ENCODE results near the gene PHF20.

Gene PHF20

DNA sequence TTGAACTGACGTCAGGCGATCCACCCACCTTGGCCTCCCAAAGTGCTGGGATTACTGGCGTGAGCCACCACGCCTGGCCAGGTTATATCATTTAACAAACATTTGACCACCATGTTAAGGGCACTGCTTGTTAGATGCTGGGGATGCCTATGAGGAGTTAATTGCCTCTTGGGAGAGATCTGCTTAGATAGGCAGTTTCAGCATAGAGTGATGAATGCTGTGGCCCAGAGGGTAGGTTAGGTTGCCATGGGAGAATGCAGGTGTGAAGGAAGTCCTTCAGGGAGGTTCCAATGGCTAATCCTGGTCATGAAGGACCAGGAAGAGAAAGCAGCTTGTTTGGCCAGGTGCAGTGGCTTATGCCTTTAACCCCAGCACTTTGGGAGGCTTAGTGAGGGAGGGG, 17.0 kb downstream of the PHF20 start:
- H3K27ac ChIP-seq: no peak overlapping the region
- no peak for TF ChIP-seq ZFX (IDR thresholded peaks at IDR 0.05)
- TF ChIP-seq, protein P1, sequence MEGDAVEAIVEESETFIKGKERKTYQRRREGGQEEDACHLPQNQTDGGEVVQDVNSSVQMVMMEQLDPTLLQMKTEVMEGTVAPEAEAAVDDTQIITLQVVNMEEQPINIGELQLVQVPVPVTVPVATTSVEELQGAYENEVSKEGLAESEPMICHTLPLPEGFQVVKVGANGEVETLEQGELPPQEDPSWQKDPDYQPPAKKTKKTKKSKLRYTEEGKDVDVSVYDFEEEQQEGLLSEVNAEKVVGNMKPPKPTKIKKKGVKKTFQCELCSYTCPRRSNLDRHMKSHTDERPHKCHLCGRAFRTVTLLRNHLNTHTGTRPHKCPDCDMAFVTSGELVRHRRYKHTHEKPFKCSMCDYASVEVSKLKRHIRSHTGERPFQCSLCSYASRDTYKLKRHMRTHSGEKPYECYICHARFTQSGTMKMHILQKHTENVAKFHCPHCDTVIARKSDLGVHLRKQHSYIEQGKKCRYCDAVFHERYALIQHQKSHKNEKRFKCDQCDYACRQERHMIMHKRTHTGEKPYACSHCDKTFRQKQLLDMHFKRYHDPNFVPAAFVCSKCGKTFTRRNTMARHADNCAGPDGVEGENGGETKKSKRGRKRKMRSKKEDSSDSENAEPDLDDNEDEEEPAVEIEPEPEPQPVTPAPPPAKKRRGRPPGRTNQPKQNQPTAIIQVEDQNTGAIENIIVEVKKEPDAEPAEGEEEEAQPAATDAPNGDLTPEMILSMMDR (conservative IDR thresholded peaks at IDR 0.05): no peak

DNA sequence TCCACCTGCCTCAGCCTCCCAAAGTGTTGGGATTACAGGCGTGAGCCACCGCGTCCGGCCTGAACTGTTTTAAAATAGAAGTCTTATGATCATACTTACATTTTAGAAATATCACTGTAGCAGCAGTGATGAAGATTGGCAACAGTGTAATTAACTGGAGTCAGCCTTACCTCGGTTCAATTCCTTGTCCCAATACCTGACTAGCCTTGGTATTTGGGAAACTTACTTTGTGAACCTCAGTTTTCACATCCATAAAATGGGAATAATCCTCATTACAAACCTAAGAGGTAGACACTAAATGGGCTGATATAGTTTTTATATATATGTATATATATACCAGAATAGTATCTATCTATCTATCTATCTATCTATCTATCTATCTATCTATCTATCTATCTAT, 19.3 kb downstream of the PHF20 start:
- TF ChIP-seq, protein P1 (conservative IDR thresholded peaks at IDR 0.05): no peak
- TF ChIP-seq ZFX (IDR thresholded peaks at IDR 0.05): no peak

DNA sequence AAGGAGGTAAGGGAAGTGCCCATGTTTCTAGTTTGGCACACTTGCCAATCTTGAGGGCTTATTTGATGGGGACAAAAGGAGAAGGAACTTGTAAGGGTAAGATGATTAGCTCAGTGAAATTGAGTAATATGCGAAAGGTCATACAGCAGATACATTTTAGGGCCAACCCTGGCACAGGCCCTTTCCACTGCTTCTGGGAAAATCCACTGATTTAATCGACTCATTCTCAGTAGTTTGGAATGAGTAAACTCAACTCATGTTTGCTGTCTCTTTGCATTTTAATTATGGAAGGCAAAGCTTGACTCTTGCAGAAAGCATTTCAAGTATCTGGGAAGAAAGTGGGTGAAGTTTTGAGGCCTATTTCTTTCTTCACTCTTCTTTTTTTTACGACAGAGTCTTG, 20.0 kb downstream of the PHF20 start:
- no peak overlapping the region for H3K27ac ChIP-seq
- TF ChIP-seq ZFX (IDR thresholded peaks at IDR 0.05): no peak
- TF ChIP-seq, protein P1 (conservative IDR thresholded peaks at IDR 0.05): no peak

More for the DNA sequence above, 19.3 kb downstream of the PHF20 start:
- H3K27ac ChIP-seq: no peak overlapping the region

DNA sequence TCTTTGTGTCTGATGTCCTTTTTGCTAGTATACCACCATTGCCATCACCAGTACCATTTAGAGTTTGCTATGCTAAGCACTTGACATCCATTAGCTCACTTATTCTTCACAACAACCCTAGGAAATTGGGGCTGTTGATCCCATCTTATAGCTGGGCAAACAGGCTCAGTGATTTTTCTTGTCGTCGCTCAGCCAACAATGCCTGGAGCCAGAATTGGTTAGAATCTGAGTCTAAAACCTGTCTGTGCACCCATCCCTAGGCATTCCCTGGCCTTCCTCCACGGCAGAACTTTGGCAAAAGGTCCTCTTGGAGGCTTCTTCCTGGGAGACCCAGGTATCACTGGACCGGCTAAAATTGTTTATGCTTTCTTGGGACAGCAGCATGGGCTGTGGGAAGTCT, 20.9 kb downstream of the PHF20 start:
- TF ChIP-seq, protein P1 (conservative IDR thresholded peaks at IDR 0.05): no peak
- no peak for TF ChIP-seq ZFX (IDR thresholded peaks at IDR 0.05)
- no peak overlapping the region for H3K27ac ChIP-seq

DNA sequence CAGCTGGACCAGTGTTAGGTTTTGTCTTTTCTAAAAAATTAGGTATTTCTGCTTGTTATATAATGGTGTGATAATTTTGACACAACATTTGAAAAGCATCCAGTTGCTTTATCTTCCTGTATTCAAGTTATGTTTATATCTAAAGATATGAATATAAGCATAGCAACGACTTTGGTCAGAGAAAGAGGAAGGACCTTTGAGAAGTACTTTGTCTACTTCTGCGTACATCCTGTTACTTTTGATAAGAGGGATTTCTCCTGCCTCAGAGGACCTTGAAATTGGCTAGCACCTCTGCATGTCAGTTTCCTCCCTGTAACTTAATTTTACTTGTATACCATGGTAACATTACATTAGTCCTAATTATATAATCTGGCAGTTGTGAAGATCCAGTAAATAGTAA, 24.8 kb downstream of the PHF20 start:
- H3K27ac ChIP-seq: no peak overlapping the region
- TF ChIP-seq, protein P1 (conservative IDR thresholded peaks at IDR 0.05): no peak
- no peak for TF ChIP-seq ZFX (IDR thresholded peaks at IDR 0.05)

DNA sequence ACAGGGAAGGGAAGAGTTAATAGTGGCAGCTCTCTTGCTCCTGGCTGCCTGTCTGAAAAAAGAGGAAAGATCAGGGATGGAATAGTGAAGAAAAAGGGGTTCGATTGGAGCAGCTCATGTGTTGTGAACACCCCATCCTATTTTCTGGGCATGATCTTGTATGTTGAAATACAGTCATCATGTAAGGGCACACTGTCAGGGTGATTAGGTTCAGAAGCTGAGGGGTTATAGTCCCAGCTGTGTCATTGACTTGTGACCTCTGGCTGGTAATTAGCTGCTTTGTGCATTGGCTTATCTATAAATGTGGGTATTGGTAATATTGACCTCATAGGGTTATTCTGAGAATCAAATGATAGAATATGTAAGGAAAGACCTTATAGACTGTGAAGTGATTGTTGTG, 30.1 kb downstream of the PHF20 start:
- TF ChIP-seq ZFX (IDR thresholded peaks at IDR 0.05): no peak
- TF ChIP-seq, protein P1 (conservative IDR thresholded peaks at IDR 0.05): no peak
- no peak overlapping the region for H3K27ac ChIP-seq

DNA sequence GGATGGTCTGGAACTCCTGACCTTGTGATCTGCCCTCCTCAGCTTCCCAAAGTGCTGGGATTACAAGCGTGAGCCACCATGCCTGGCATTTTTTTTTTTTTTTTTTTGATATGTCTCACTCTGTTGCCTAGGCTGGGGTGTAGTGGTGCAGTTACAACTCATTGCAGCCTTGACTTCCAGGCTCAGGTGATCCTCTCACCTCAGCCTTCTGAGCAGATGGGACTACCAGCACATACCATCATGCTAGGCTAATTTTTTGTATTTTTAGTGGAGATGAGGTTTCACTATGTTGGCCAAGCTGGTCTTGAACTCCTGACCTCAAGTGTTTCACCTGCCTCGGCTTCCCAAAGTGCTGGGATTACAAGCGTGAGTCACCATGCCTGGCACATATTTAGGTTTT, 34.3 kb downstream of the PHF20 start:
- no peak overlapping the region; the same call in 1 of the 2 replicates for H3K27ac ChIP-seq
- TF ChIP-seq, protein P1 (conservative IDR thresholded peaks at IDR 0.05): no peak
- no peak for TF ChIP-seq ZFX (IDR thresholded peaks at IDR 0.05)

All from C4-2B (cell line).